ENCODE data around the gene SF3B1. TPM values are rescaled to one million over a fixed set of nuclear protein-coding genes. Genes with fewer than 3 reads are reported as not detected.

Gene SF3B1
- total and polyA plus RNA-seq, 7 experiments from 2014 or later, result 130 to 737 (median 439) TPM

GRCh38 chr2:197446844-197447243, 12.0 kb upstream of the SF3B1 start:
- no peak overlapping the region for H3K27ac ChIP-seq (ENCODE audit: low read depth, low read length)
- POLR2A ChIA-PET, result no interaction called here
- CTCF ChIA-PET, result no interaction called here
- H3K27me3 ChIP-seq (ENCODE audit: control insufficient read depth in 2 of 2, insufficient read depth in 2 of 2, low read length in 2 of 2), result no peaks in the 10 kb centered on the region
- Mint-ChIP-seq H3K27me3 (peaks cover 0 to 14% (median 0%) of the 10 kb centered on the region in 5 donors), H3K9me3 (no peaks in the 10 kb centered on the region), H3K36me3 (no peaks in the 10 kb centered on the region), H3K27ac (no peak overlapping the region), H3K4me1 (peaks cover 0 to 11% (median 3%) of the 10 kb centered on the region in 7 donors), H3K4me3 (no peak overlapping the region)
- DNase-seq (no peak), ATAC-seq (no peak)
- H3K4me1 ChIP-seq (ENCODE audit: control insufficient read depth in 2 of 2, insufficient read depth in 2 of 2, low read length in 2 of 2), result no peaks in the 10 kb centered on the region
- no peak overlapping the region for H3K4me3 ChIP-seq (ENCODE audit: low read length)
- H3K36me3 ChIP-seq (ENCODE audit: control insufficient read depth in 2 of 3, insufficient read depth in 3 of 3, low read length in 3 of 3), result no peaks in the 10 kb centered on the region
- intact Hi-C loops (cut with micrococcal nuclease), result no loop called here
- no peaks in the 10 kb centered on the region for H3K9me3 ChIP-seq (ENCODE audit: control insufficient read depth in 2 of 3, low read length in 3 of 3)

- no peaks in the 10 kb centered on the region for H3K36me3 Mint-ChIP-seq
- Histone ChIP-seq H3K27me3 (ENCODE audit: control insufficient read depth in 2 of 2, insufficient read depth in 2 of 2, low read length in 2 of 2) (no peaks in the 10 kb centered on the region), H3K9me3 (ENCODE audit: control insufficient read depth in 2 of 3, low read length in 3 of 3) (no peaks in the 10 kb centered on the region), H3K36me3 (ENCODE audit: control insufficient read depth in 2 of 3, insufficient read depth in 3 of 3, low read length in 3 of 3) (no peaks in the 10 kb centered on the region), H3K4me3 (ENCODE audit: low read length) (no peak overlapping the region), H3K27ac (ENCODE audit: low read depth, low read length) (no peak overlapping the region), H3K4me1 (ENCODE audit: control insufficient read depth in 2 of 2, insufficient read depth in 2 of 2, low read length in 2 of 2) (no peaks in the 10 kb centered on the region)
- DNase-seq, result no peak
- H3K4me3 Mint-ChIP-seq, result no peak overlapping the region
- no peaks in the 10 kb centered on the region for H3K9me3 Mint-ChIP-seq
- POLR2A ChIA-PET, result interaction anchor here (0.6 to 3.2 kb wide), 2 partner anchors 11 to 1922 kb away, joined by 4 to 18 read pairs; partner anchors contain the start of gene SF3B1
- H3K4me1 Mint-ChIP-seq, result peaks cover 0 to 4% (median 0%) of the 10 kb centered on the region in 7 donors
- no peak overlapping the region for H3K27ac Mint-ChIP-seq
- CTCF ChIA-PET, result no interaction called here
- intact Hi-C loops (cut with micrococcal nuclease), result no loop called here
- peaks cover 0 to 14% (median 0%) of the 10 kb centered on the region in 5 donors for H3K27me3 Mint-ChIP-seq
- no peak for ATAC-seq
Measured at GRCh38 chr2:197445746-197446145, 10.9 kb upstream of the SF3B1 start.

GRCh38 chr2:197442857-197443256, 8.0 kb upstream of the SF3B1 start:
- H3K36me3 Mint-ChIP-seq, result no peaks in the 10 kb centered on the region
- Histone ChIP-seq H3K9me3 (ENCODE audit: control insufficient read depth in 2 of 3, low read length in 3 of 3) (no peaks in the 10 kb centered on the region), H3K27ac (ENCODE audit: low read depth, low read length) (no peak overlapping the region), H3K4me3 (ENCODE audit: low read length) (no peak overlapping the region), H3K27me3 (ENCODE audit: control insufficient read depth in 2 of 2, insufficient read depth in 2 of 2, low read length in 2 of 2) (no peaks in the 10 kb centered on the region), H3K4me1 (ENCODE audit: control insufficient read depth in 2 of 2, insufficient read depth in 2 of 2, low read length in 2 of 2) (no peaks in the 10 kb centered on the region), H3K36me3 (ENCODE audit: control insufficient read depth in 2 of 3, insufficient read depth in 3 of 3, low read length in 3 of 3) (no peaks in the 10 kb centered on the region)
- H3K27me3 Mint-ChIP-seq, result peaks cover 0 to 12% (median 0%) of the 10 kb centered on the region in 5 donors
- DNase-seq (no peak), ATAC-seq (no peak)
- no peak overlapping the region for H3K4me3 Mint-ChIP-seq
- POLR2A ChIA-PET, result interaction anchor here (3.2 kb wide), 1 partner anchor 8 kb away, joined by 18 read pairs; the partner anchor contains the start of gene SF3B1
- intact Hi-C loops (cut with micrococcal nuclease), result no loop called here
- H3K4me1 Mint-ChIP-seq, result peaks cover 0 to 4% (median 0%) of the 10 kb centered on the region in 7 donors
- H3K27ac Mint-ChIP-seq, result no peak overlapping the region
- CTCF ChIA-PET, result interaction anchor here (0.7 kb wide), 1 partner anchor 63 kb away, joined by 3 read pairs; no protein-coding TSS in a partner anchor
- H3K9me3 Mint-ChIP-seq, result no peaks in the 10 kb centered on the region

- intact Hi-C loops (cut with micrococcal nuclease), result loop anchor here in 1 of 2 donors (5.0 to 10.0 kb wide), 4 partner anchors 240 to 1263 kb away; partner anchors contain the start of gene STK17B
- ATAC-seq, result no peak
- H3K9me3 ChIP-seq (ENCODE audit: control insufficient read depth in 2 of 3, low read length in 3 of 3), result no peaks in the 10 kb centered on the region
- no peak for DNase-seq
- H3K4me1 Mint-ChIP-seq, result peaks cover 13 to 34% (median 26%) of the 10 kb centered on the region in 7 donors
- peaks cover 0 to 3% (median 0%) of the 10 kb centered on the region in 5 donors for H3K27me3 Mint-ChIP-seq
- no peak overlapping the region for H3K27ac ChIP-seq (ENCODE audit: low read depth, low read length)
- H3K27me3 ChIP-seq (ENCODE audit: control insufficient read depth in 2 of 2, insufficient read depth in 2 of 2, low read length in 2 of 2), result no peaks in the 10 kb centered on the region
- H3K9me3 Mint-ChIP-seq, result peaks cover 0 to 6% (median 0%) of the 10 kb centered on the region in 11 donors
- peaks cover 8 to 25% of the 10 kb centered on the region in 2 donors for H3K4me1 ChIP-seq (ENCODE audit: control insufficient read depth in 2 of 2, insufficient read depth in 2 of 2, low read length in 2 of 2)
- POLR2A ChIA-PET, result interaction anchor here (9.5 kb wide), 1 partner anchor 16 kb away, joined by 176 read pairs; the partner anchor contains the start of gene COQ10B
- CTCF ChIA-PET, result interaction anchor here (0.6 to 1.5 kb wide), 2 partner anchors 16 to 351 kb away, joined by 4 to 6 read pairs; partner anchors contain the start of gene COQ10B
- peaks cover 0 to 12% (median 0%) of the 10 kb centered on the region in 5 donors for H3K36me3 Mint-ChIP-seq
- peak overlapping the region in 7 of 10 donors; percentile 8 to 81 (median 51) for H3K4me3 Mint-ChIP-seq
- no peak overlapping the region for H3K4me3 ChIP-seq (ENCODE audit: low read length)
- peaks cover 0 to 5% (median 0%) of the 10 kb centered on the region in 3 experiments for H3K36me3 ChIP-seq (ENCODE audit: control insufficient read depth in 2 of 3, insufficient read depth in 3 of 3, low read length in 3 of 3)
- peak overlapping the region in 3 of 9 donors; percentile 60 to 84 (median 62) for H3K27ac Mint-ChIP-seq
Measured at GRCh38 chr2:197437380-197437779, 2.6 kb upstream of the SF3B1 start.

- H3K4me1 Mint-ChIP-seq, result peaks cover 27 to 50% (median 39%) of the 10 kb centered on the region in 7 donors
- peaks cover 0 to 3% (median 0%) of the 10 kb centered on the region in 5 donors for H3K27me3 Mint-ChIP-seq
- intact Hi-C loops (cut with micrococcal nuclease), result loop anchor here (1.0 to 10.0 kb wide), 11 partner anchors 17 to 1261 kb away; partner anchors contain the start of genes COQ10B (in 2 of the 2), HSPE1 (in 2 of the 2), MARS2 (in 2 of the 2) and GTF3C3 (in 1 of the 2)
- H3K27me3 ChIP-seq (ENCODE audit: control insufficient read depth in 2 of 2, insufficient read depth in 2 of 2, low read length in 2 of 2), result no peaks in the 10 kb centered on the region
- peaks cover 23 to 40% of the 10 kb centered on the region in 2 donors for H3K4me1 ChIP-seq (ENCODE audit: control insufficient read depth in 2 of 2, insufficient read depth in 2 of 2, low read length in 2 of 2)
- peak overlapping the region; percentile 100 for H3K27ac Mint-ChIP-seq
- POLR2A ChIA-PET, result interaction anchor here (0.6 to 9.5 kb wide), 22 partner anchors 11 to 412 kb away, joined by 3 to 176 read pairs (median 4); partner anchors contain the start of genes COQ10B, HSPD1, HSPE1 and MOB4
- peaks cover 0 to 5% (median 0%) of the 10 kb centered on the region in 3 experiments for H3K36me3 ChIP-seq (ENCODE audit: control insufficient read depth in 2 of 3, insufficient read depth in 3 of 3, low read length in 3 of 3)
- peak overlapping the region; percentile 88 to 100 (median 98) for H3K4me3 Mint-ChIP-seq
- ATAC-seq (no peak), DNase-seq (peak in 4 of 9 donors; percentile 9 to 28 (median 14))
- no peaks in the 10 kb centered on the region for H3K9me3 ChIP-seq (ENCODE audit: control insufficient read depth in 2 of 3, low read length in 3 of 3)
- H3K9me3 Mint-ChIP-seq, result peaks cover 0 to 6% (median 0%) of the 10 kb centered on the region in 11 donors
- peak overlapping the region; percentile 98 for H3K27ac ChIP-seq (ENCODE audit: low read depth, low read length)
- H3K4me3 ChIP-seq (ENCODE audit: low read length), result peak overlapping the region; percentile 98
- peaks cover 0 to 17% (median 4%) of the 10 kb centered on the region in 5 donors for H3K36me3 Mint-ChIP-seq
- CTCF ChIA-PET, result interaction anchor here (1.0 to 1.5 kb wide), 3 partner anchors 17 to 64 kb away, joined by 3 to 6 read pairs (median 5); partner anchors contain the start of genes COQ10B, HSPD1 and HSPE1
Measured at GRCh38 chr2:197435598-197436420, 981 bp upstream of the SF3B1 start.

- H3K4me1 Mint-ChIP-seq, result peaks cover 41 to 67% (median 56%) of the 10 kb centered on the region in 7 donors
- H3K27ac ChIP-seq (ENCODE audit: low read depth, low read length), result peak overlapping the region; percentile 98
- no peaks in the 10 kb centered on the region for H3K9me3 ChIP-seq (ENCODE audit: control insufficient read depth in 2 of 3, low read length in 3 of 3)
- DNase-seq, result no peak
- peaks cover 0 to 27% (median 14%) of the 10 kb centered on the region in 5 donors for H3K36me3 Mint-ChIP-seq
- no peak for ATAC-seq
- H3K27me3 ChIP-seq (ENCODE audit: control insufficient read depth in 2 of 2, insufficient read depth in 2 of 2, low read length in 2 of 2), result no peaks in the 10 kb centered on the region
- H3K4me3 Mint-ChIP-seq, result peak overlapping the region; percentile 88 to 100 (median 98)
- ChIA-PET CTCF (interaction anchor here (0.6 to 0.8 kb wide), 3 partner anchors 11 to 460 kb away, joined by 3 to 4 read pairs (median 3); no protein-coding TSS in a partner anchor), POLR2A (interaction anchor here (0.7 to 9.5 kb wide), 9 partner anchors 10 to 111 kb away, joined by 3 to 176 read pairs (median 8); partner anchors contain the start of genes COQ10B, HSPD1, HSPE1 and MOB4)
- peaks cover 32 to 54% of the 10 kb centered on the region in 2 donors for H3K4me1 ChIP-seq (ENCODE audit: control insufficient read depth in 2 of 2, insufficient read depth in 2 of 2, low read length in 2 of 2)
- H3K27ac Mint-ChIP-seq, result peak overlapping the region; percentile 100
- peaks cover 0 to 6% (median 0%) of the 10 kb centered on the region in 11 donors for H3K9me3 Mint-ChIP-seq
- peaks cover 0 to 10% (median 4%) of the 10 kb centered on the region in 3 experiments for H3K36me3 ChIP-seq (ENCODE audit: control insufficient read depth in 2 of 3, insufficient read depth in 3 of 3, low read length in 3 of 3)
- peaks cover 0 to 3% (median 0%) of the 10 kb centered on the region in 5 donors for H3K27me3 Mint-ChIP-seq
- H3K4me3 ChIP-seq (ENCODE audit: low read length), result peak overlapping the region; percentile 98
- intact Hi-C loops (cut with micrococcal nuclease), result loop anchor here (2.0 to 10.0 kb wide), 8 partner anchors 237 to 1259 kb away; partner anchors contain the start of genes PGAP1 (in 2 of the 2) and STK17B (in 1 of the 2)
Measured at GRCh38 chr2:197433780-197434438, 919 bp downstream of the SF3B1 start.

All from naive thymus-derived CD4-positive, alpha-beta T cell (primary cell).